ENCODE data around the gene USP43.

DNA sequence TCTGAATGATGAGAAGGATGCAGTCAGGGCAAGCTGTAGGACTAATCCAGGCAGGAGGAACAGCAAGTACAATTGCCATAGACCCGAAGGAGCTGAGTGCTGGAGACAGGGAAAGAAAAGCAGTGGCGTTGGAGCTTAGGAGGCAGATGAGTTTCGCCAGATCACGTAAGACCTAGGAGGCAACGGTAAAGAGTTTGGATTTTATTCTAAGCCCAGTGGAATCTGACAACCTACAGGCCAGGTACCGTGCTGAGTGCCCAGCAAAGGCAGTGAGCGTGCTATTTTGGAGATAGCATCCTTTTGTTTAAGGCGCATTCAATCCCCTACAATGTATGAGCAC lies 1.2 kb downstream of the USP43 start:
- TF ChIP-seq, protein P1, sequence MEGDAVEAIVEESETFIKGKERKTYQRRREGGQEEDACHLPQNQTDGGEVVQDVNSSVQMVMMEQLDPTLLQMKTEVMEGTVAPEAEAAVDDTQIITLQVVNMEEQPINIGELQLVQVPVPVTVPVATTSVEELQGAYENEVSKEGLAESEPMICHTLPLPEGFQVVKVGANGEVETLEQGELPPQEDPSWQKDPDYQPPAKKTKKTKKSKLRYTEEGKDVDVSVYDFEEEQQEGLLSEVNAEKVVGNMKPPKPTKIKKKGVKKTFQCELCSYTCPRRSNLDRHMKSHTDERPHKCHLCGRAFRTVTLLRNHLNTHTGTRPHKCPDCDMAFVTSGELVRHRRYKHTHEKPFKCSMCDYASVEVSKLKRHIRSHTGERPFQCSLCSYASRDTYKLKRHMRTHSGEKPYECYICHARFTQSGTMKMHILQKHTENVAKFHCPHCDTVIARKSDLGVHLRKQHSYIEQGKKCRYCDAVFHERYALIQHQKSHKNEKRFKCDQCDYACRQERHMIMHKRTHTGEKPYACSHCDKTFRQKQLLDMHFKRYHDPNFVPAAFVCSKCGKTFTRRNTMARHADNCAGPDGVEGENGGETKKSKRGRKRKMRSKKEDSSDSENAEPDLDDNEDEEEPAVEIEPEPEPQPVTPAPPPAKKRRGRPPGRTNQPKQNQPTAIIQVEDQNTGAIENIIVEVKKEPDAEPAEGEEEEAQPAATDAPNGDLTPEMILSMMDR (IDR thresholded peaks at IDR 0.05): no peak
- no peak for TF ChIP-seq EP300 (IDR thresholded peaks at IDR 0.05)
- no peak for TF ChIP-seq POLR2A (IDR thresholded peaks at IDR 0.05)
- TF ChIP-seq POLR2AphosphoS5 (IDR thresholded peaks at IDR 0.05): no peak
